H1 (cell line): ENCODE results near the gene OR51S1. TPM values are rescaled to one million over a fixed set of nuclear protein-coding genes. Genes with fewer than 3 reads are reported as not detected.

Source experiments
- CTCF ChIA-PET: fragments of 300-600 bp; sonication (Branson Sonifier 250); formaldehyde crosslinking; loops from one replicate; lab custom pipeline; 2021; ENCODE audit not compliant: partially characterized antibody; lab: Charles Lee
- POLR2A ChIA-PET: fragments of 300-600 bp; sonication (Branson Sonifier 250); formaldehyde crosslinking; loops from one replicate; lab custom pipeline; 2021; ENCODE audit warnings: inconsistent platforms; ENCODE audit not compliant: partially characterized antibody; lab: Charles Lee
- DNase-seq, 2 experiments: peaks; one replicate each; pipeline versions ENCODE4 v3.0.0 to v3.0.0-alpha.2; 2010 to 2022; ENCODE audit warnings: low spot score in 2 of 2, low read depth in 1 of 2, mixed read lengths in 1 of 2
- FAIRE-seq: peaks from 2 replicates; lab custom pipeline; 2011; peaks lifted over from hg19 to GRCh38; lab: Jason Lieb, UNC
- H2AFZ ChIP-seq: 2 replicates; pipeline ENCODE4 v1.8.1; 2012; ENCODE audit warnings: low read length, inconsistent platforms
- H2AK5ac ChIP-seq: 2 replicates; pipeline ENCODE4 v1.6.1; 2013; ENCODE audit warnings: low read depth, low read length
- H2BK120ac ChIP-seq: replicated peaks from 2 replicates; pipeline ENCODE3; 2013; ENCODE audit warnings: low read depth, low read length, inconsistent platforms
- H2BK12ac ChIP-seq: 2 replicates; pipeline ENCODE4 v1.6.1; 2013; ENCODE audit warnings: low read depth, low read length
- H2BK15ac ChIP-seq: 2 replicates; pipeline ENCODE4 v1.6.1; 2013; ENCODE audit warnings: low read length
- H2BK20ac ChIP-seq: 2 replicates; pipeline ENCODE4 v1.6.1; 2013; ENCODE audit warnings: low read length
- H2BK5ac ChIP-seq: 2 replicates; pipeline ENCODE4 v1.6.1; 2013; ENCODE audit warnings: low read depth, low read length
- H3K14ac ChIP-seq: 2 replicates; pipeline ENCODE4 v1.6.1; 2013; ENCODE audit warnings: inconsistent platforms; ENCODE audit not compliant: insufficient read length
- H3K18ac ChIP-seq: 2 replicates; pipeline ENCODE4 v1.6.1; 2013; ENCODE audit warnings: low read length; ENCODE audit errors: extremely low read depth
- H3K23ac ChIP-seq: 2 replicates; pipeline ENCODE4 v1.6.1; 2013; ENCODE audit warnings: inconsistent platforms; ENCODE audit not compliant: insufficient read length
- H3K23me2 ChIP-seq: 2 replicates; pipeline ENCODE4 v1.6.1; 2013; ENCODE audit warnings: low read depth, low read length
- H3K27ac ChIP-seq: 2 replicates; pipeline ENCODE4 v1.6.1; 2011; ENCODE audit warnings: low read depth, low read length, inconsistent platforms
- H3K27me3 ChIP-seq, 4 experiments: replicated peaks in 1 of 4; 1 replicate in 1 of 4; 2 replicates in 3 of 4; pipeline versions ENCODE4 v1.6.1 to v1.8.1; 2011 to 2013; ENCODE audit warnings: low read length in 3 of 4, mild to moderate bottlenecking in 3 of 4, inconsistent platforms in 2 of 4, mixed read lengths in 2 of 4, moderate library complexity in 1 of 4; ENCODE audit not compliant: control insufficient read depth in 3 of 4, insufficient read depth in 3 of 4; ENCODE audit errors: extremely low read depth in 1 of 4
- H3K36me3 ChIP-seq, 4 experiments: 2 replicates each; pipeline versions ENCODE4 v1.6.1 to v1.8.1; 2011 to 2013; ENCODE audit warnings: mild to moderate bottlenecking in 4 of 4, low read length in 3 of 4, moderate library complexity in 2 of 4, control low read depth in 1 of 4, inconsistent platforms in 1 of 4; ENCODE audit not compliant: insufficient read depth in 4 of 4, control insufficient read depth in 2 of 4
- H3K4ac ChIP-seq: replicated peaks from 2 replicates; pipeline ENCODE3; 2013; ENCODE audit warnings: low read length, low read depth, mixed read lengths, inconsistent platforms; ENCODE audit not compliant: insufficient read length
- H3K4me1 ChIP-seq, 4 experiments: replicated peaks in 1 of 4; 1 replicate in 1 of 4; 2 replicates in 3 of 4; pipeline versions ENCODE4 v1.6.1 to v1.8.1; 2011 to 2013; ENCODE audit warnings: low read length in 3 of 4, inconsistent platforms in 2 of 4, mixed read lengths in 1 of 4; ENCODE audit not compliant: insufficient read depth in 4 of 4, control insufficient read depth in 3 of 4
- H3K4me2 ChIP-seq, 2 experiments: 2 replicates each; pipeline versions ENCODE4 v1.6.1 to v1.8.1; 2011 to 2013; ENCODE audit warnings: low read depth in 2 of 2, low read length in 2 of 2, control low read depth in 1 of 2, inconsistent platforms in 1 of 2, mild to moderate bottlenecking in 1 of 2; ENCODE audit not compliant: insufficient read depth in 1 of 2
- H3K4me3 ChIP-seq, 4 experiments: fragments of 200-600, 300-600 bp in 1 of 4; sonication (generic), shearing (Covaris generic), sonication (Bioruptor Twin) in 1 of 4; 2 replicates each; pipeline versions ENCODE4 v1.5.1 to v1.8.1; 2011 to 2016; ENCODE audit warnings: low read length in 4 of 4, low read depth in 3 of 4, control low read depth in 2 of 4, inconsistent platforms in 2 of 4, mild to moderate bottlenecking in 2 of 4, mixed read lengths in 1 of 4, moderate library complexity in 1 of 4; ENCODE audit not compliant: insufficient read depth in 2 of 4; ENCODE audit errors: extremely low read depth in 1 of 4
- H3K56ac ChIP-seq: replicated peaks from 2 replicates; pipeline ENCODE3; 2013; ENCODE audit warnings: low read depth, mild to moderate bottlenecking, mixed read lengths, low read length, inconsistent platforms; ENCODE audit not compliant: insufficient read length
- H3K79me1 ChIP-seq: 2 replicates; pipeline ENCODE4 v1.6.1; 2013; ENCODE audit warnings: low read depth, low read length, control low read depth
- H3K79me2 ChIP-seq, 2 experiments: 2 replicates each; pipeline versions ENCODE4 v1.6.1 to v1.8.1; 2012 to 2013; ENCODE audit warnings: low read length in 2 of 2, mild to moderate bottlenecking in 2 of 2, inconsistent platforms in 1 of 2; ENCODE audit not compliant: insufficient read depth in 2 of 2, control insufficient read depth in 1 of 2
- H3K9ac ChIP-seq, 4 experiments: replicated peaks in 1 of 4; 1 replicate in 1 of 4; 2 replicates in 3 of 4; pipeline versions ENCODE4 v1.6.1 to v1.8.1; 2011 to 2013; ENCODE audit warnings: low read depth in 3 of 4, low read length in 3 of 4, control low read depth in 2 of 4, mild to moderate bottlenecking in 2 of 4, moderate library complexity in 2 of 4, inconsistent platforms in 1 of 4; ENCODE audit errors: extremely low read depth in 1 of 4
- H3K9me3 ChIP-seq, 2 experiments: 2 replicates each; pipeline versions ENCODE4 v1.6.1 to v1.8.1; 2012 to 2013; ENCODE audit warnings: mild to moderate bottlenecking in 2 of 2, moderate library complexity in 2 of 2, control low read depth in 1 of 2, inconsistent platforms in 1 of 2, low read depth in 1 of 2, low read length in 1 of 2, mixed read lengths in 1 of 2; ENCODE audit not compliant: insufficient read depth in 2 of 2
- H4K20me1 ChIP-seq, 2 experiments: replicated peaks in 1 of 2; 2 replicates each; pipeline versions ENCODE3 to v1.8.1; 2011 to 2013; ENCODE audit warnings: inconsistent platforms in 2 of 2, low read length in 2 of 2, mild to moderate bottlenecking in 1 of 2; ENCODE audit not compliant: insufficient read depth in 2 of 2, control insufficient read depth in 1 of 2
- H4K5ac ChIP-seq: 2 replicates; pipeline ENCODE4 v1.6.1; 2013; ENCODE audit warnings: low read length, low read depth, mixed read lengths, inconsistent platforms; ENCODE audit not compliant: insufficient read length
- H4K8ac ChIP-seq: 2 replicates; pipeline ENCODE4 v1.8.0; 2013; ENCODE audit warnings: mild to moderate bottlenecking, moderate library complexity, low read length, inconsistent platforms; ENCODE audit not compliant: insufficient read depth; ENCODE audit errors: extremely low read depth
- H4K91ac ChIP-seq: replicated peaks from 2 replicates; pipeline ENCODE3; 2013; ENCODE audit warnings: low read length, mixed read lengths, inconsistent platforms; ENCODE audit not compliant: insufficient read length
- BACH1 ChIP-seq: IDR thresholded peaks from 2 replicates; pipeline ENCODE4 v1.6.1; 2012; ENCODE audit warnings: low read length, improper control_type of control experiment
- CHD2 ChIP-seq: IDR thresholded peaks from 2 replicates; pipeline ENCODE4 v1.6.1; 2012; ENCODE audit warnings: low read length, improper control_type of control experiment
- GABPA ChIP-seq: IDR thresholded peaks from 2 replicates; pipeline ENCODE4 v1.6.1; 2011; ENCODE audit warnings: mild to moderate bottlenecking, low read length, moderate library complexity, borderline replicate concordance; ENCODE audit not compliant: insufficient read depth
- GTF2F1 ChIP-seq: IDR thresholded peaks from 2 replicates; pipeline ENCODE4 v1.6.1; 2012; ENCODE audit warnings: low read depth, low read length, improper control_type of control experiment, borderline replicate concordance
- NANOG ChIP-seq: IDR thresholded peaks from 2 replicates; pipeline ENCODE4 v1.6.1; 2011; ENCODE audit warnings: low read length, low read depth, mild to moderate bottlenecking, inconsistent platforms; ENCODE audit not compliant: insufficient read depth, poor library complexity, severe bottlenecking
- POLR2AphosphoS5 ChIP-seq: IDR thresholded peaks from 2 replicates; pipeline ENCODE4 v1.6.1; 2011; ENCODE audit warnings: low read depth, low read length
- SIRT6 ChIP-seq: IDR thresholded peaks from one replicate; pipeline ENCODE4 v1.7.1; 2012; ENCODE audit warnings: low read length, inconsistent platforms
- TAF1 ChIP-seq: IDR thresholded peaks from 2 replicates; pipeline ENCODE4 v1.6.1; 2011; ENCODE audit warnings: mild to moderate bottlenecking, low read depth, low read length
- WGBS, 2 experiments: shearing (Covaris generic) in 1 of 2; methylation state at CpG; one replicate each; pipeline versions ENCODE4 v1.1.6 to v1.1.7; 2013 to 2015; ENCODE audit warnings: low lambda C conversion rate in 2 of 2, mixed read lengths in 2 of 2, inconsistent platforms in 1 of 2, low coverage in 1 of 2, missing lambda C conversion rate in 1 of 2; ENCODE audit not compliant: insufficient replicate concordance in 2 of 2, insufficient coverage in 1 of 2, insufficient read length in 1 of 2; ENCODE audit errors: extremely low coverage in 1 of 2, missing lambda C conversion rate in 1 of 2; 5-methylcytosine and 5-hydroxymethylcytosine counted together
- polyA plus RNA-seq, 7 experiments: library from polyadenylated mRNA; depleted of rRNA in 3 of 7; stranded (reverse) in 5 of 7; unstranded in 2 of 7; fragments of >200 nt in 5 of 7; fragments of 200-250 nt in 2 of 7; gene quantifications; 1 replicate in 5 of 7; 2 replicates in 1 of 7; 4 replicates in 1 of 7; pipeline versions ENCODE4 v1.2.1 to v1.2.3, GENCODE V29; 2011 to 2013; ENCODE audit warnings: missing spikeins in 2 of 7, mixed read lengths in 2 of 7
- total RNA-seq: library from RNA; stranded (reverse); fragmentation: NEBNext Ultra II Directional; extraction: Animal tissue kit (Norgen Biotek cat#: 25700); gene quantifications from 2 replicates; pipeline ENCODE4 v1.2.1, GENCODE V29; 2021

Gene OR51S1
- total and polyA plus RNA-seq, 2 of the 8 experiments (the other 6 are each of a cell fraction or from before 2014, with no cell fraction given) = not detected

GRCh38 chr11:4887591-4887990, 38.6 kb upstream of the OR51S1 start:
- Histone ChIP-seq H3K56ac (no peak overlapping the region), H4K5ac (no peak overlapping the region), H3K9ac (no peak overlapping the region), H3K9me3 (no peaks in the 10 kb centered on the region), H3K23ac (no peak overlapping the region), H3K4me1 (no peaks in the 10 kb centered on the region), H3K18ac (no peak overlapping the region), H3K4me3 (no peak overlapping the region), H4K20me1 (no peaks in the 10 kb centered on the region), H4K8ac (no peak overlapping the region), H2BK120ac (no peak overlapping the region), H3K36me3 (no peaks in the 10 kb centered on the region), H3K14ac (no peak overlapping the region), H3K4me2 (no peak overlapping the region), H2BK12ac (no peak overlapping the region), H3K79me1 (no peaks in the 10 kb centered on the region), H2BK20ac (no peak overlapping the region), H3K27me3 (no peaks in the 10 kb centered on the region), H3K4ac (no peak overlapping the region), H2BK15ac (no peak overlapping the region), H2BK5ac (no peak overlapping the region), H2AFZ (no peak overlapping the region), H3K79me2 (no peaks in the 10 kb centered on the region), H3K23me2 (no peaks in the 10 kb centered on the region), H3K27ac (no peak overlapping the region), H4K91ac (no peak overlapping the region), H2AK5ac (no peak overlapping the region)
- CTCF ChIA-PET = interaction anchor here (0.9 kb wide), 1 partner anchor 251 kb away, joined by 4 read pairs; no protein-coding TSS in a partner anchor
- FAIRE-seq (no peak), DNase-seq (no peak)
- POLR2A ChIA-PET = no interaction called here
- 5% methylated on average over 1 of the region's 1 CpG; no CpG with 5 or more reads in 1 of the 2 experiments for WGBS, 2 experiments
- TF ChIP-seq CHD2 (no peak), GABPA (no peak), BACH1 (no peak), SIRT6 (no peak), GTF2F1 (no peak), POLR2AphosphoS5 (no peak), NANOG (no peak), TAF1 (no peak)
